ENCODE results near the gene MYLK2. TPM values are rescaled to one million over a fixed set of nuclear protein-coding genes. Genes with fewer than 3 reads are reported as not detected.
A peak's percentile ranks its signal among the peaks of the same experiment; 100 is the strongest.
"Not testable (repeated sequence)": the region's sequence is repeated elsewhere in the genome, so short reads cannot be mapped to it uniquely, and the experiment has no call there.

Gene MYLK2
- total RNA-seq, 4 donors from 2014 or later, result 0.21 to 0.69 TPM; not detected in 2

DNA sequence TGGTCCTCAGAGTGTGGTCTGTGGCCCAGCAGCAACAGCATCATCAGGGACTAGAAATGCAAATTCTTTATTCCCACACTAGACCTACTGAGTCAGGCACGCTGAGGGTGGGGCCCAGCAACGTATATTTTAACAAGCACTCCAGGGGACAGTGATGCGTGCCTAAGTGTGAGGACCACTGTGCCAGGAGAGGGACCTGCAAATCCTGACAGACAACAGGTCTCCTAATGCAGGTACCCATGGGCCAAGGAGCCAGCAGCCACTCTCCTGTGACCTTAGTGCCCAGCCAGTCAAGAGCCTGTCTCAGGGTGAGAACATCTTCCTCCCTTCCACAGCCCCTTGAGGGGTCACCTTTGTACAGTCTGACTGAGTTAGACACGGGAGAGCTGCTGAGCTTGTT, 8.0 kb upstream of the MYLK2 start:
- peak overlapping the region in 1 of 2 donors; percentile 42 for H3K27ac ChIP-seq
- H3K4me1 ChIP-seq, result no peaks in the 10 kb centered on the region
- no peaks in the 10 kb centered on the region for H3K36me3 ChIP-seq
- no peak for DNase-seq
- intact Hi-C loops (cut with DNase I; ENCODE audit: low total_unique reads), result no loop called here
- H3K9me3 ChIP-seq, result no peaks in the 10 kb centered on the region
- no peak for TF ChIP-seq POLR2A (IDR thresholded peaks at IDR 0.05)
- TF ChIP-seq, protein P1, sequence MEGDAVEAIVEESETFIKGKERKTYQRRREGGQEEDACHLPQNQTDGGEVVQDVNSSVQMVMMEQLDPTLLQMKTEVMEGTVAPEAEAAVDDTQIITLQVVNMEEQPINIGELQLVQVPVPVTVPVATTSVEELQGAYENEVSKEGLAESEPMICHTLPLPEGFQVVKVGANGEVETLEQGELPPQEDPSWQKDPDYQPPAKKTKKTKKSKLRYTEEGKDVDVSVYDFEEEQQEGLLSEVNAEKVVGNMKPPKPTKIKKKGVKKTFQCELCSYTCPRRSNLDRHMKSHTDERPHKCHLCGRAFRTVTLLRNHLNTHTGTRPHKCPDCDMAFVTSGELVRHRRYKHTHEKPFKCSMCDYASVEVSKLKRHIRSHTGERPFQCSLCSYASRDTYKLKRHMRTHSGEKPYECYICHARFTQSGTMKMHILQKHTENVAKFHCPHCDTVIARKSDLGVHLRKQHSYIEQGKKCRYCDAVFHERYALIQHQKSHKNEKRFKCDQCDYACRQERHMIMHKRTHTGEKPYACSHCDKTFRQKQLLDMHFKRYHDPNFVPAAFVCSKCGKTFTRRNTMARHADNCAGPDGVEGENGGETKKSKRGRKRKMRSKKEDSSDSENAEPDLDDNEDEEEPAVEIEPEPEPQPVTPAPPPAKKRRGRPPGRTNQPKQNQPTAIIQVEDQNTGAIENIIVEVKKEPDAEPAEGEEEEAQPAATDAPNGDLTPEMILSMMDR (IDR thresholded peaks at IDR 0.05), result no peak
- no peaks in the 10 kb centered on the region for H3K27me3 ChIP-seq
- no peak overlapping the region for H3K4me3 ChIP-seq

DNA sequence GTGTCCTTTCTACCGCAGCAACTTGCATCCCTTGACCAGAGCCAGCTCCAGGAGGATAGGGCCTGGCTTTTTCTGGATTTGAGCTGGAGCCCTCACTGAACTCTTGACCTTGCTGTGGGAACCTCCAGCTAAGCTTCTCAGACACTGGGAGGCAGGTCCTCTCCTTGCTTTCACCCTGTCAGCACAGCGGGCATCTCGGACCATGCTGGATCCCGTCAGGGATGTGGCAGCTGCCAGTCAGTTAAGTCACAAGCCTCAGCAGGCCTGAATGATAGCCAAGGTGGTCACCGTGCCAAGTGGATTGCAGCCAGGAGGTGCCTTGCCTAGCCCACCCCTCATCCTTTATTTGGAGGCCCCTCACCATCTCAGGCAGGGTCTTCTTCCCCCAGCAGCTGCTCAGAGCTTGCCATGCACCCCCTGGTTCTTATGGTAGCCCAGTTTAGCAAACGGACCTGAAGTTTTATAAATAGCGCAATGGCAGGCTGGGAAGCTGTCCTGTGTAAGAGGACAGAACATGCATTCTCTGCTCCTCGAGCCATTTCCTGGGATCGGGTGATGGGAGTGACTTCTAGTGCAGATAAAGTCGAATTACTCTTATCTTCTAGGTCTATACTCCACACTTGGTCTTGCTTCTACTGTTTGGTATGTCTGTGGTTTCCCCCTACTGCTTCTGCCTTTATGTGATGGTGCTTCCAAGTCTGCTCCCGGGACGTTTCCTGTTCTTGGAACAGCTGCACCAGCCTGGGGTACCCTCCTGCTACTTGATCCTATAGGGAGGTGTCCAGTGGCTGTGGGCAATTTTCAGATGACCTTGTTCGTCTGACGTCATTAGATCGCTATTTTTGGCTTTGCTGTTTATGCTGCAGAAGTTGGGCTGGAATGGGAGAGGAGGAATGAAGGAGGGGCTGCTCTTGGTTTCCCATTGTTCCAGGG, 7.1 kb upstream of the MYLK2 start:
- intact Hi-C loops (cut with DNase I; ENCODE audit: low total_unique reads), result no loop called here
- Histone ChIP-seq H3K9me3 (no peaks in the 10 kb centered on the region), H3K27me3 (no peaks in the 10 kb centered on the region), H3K27ac (peak overlapping the region in 1 of 2 donors; percentile 42), H3K4me1 (no peaks in the 10 kb centered on the region), H3K36me3 (no peaks in the 10 kb centered on the region), H3K4me3 (no peak overlapping the region)
- no peak for DNase-seq
- TF ChIP-seq, protein P1 (IDR thresholded peaks at IDR 0.05), result no peak
- TF ChIP-seq POLR2A (IDR thresholded peaks at IDR 0.05), result no peak

DNA sequence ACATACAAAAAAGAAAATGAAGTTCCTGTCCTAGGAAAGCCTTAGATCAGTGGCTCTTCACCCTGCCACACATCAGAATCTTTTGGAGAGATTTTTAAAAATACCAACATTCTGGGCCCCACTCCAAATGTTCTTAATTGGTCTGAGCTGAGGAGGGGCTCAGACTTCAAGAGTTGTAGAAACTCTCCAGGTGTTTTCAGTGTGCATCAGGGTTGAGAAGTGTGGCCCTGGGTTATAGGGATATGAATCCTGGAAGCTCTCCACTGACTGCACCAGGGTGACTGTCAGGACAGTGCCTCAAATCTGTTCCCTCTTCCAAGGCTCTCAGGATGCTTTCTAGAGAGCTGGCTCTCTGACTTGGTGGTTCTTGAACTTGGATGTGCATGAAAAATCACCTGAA, 5.5 kb upstream of the MYLK2 start:
- no peaks in the 10 kb centered on the region for H3K9me3 ChIP-seq
- H3K27me3 ChIP-seq, result no peaks in the 10 kb centered on the region
- intact Hi-C loops (cut with DNase I; ENCODE audit: low total_unique reads), result no loop called here
- TF ChIP-seq POLR2A (IDR thresholded peaks at IDR 0.05), result no peak
- TF ChIP-seq, protein P1 (IDR thresholded peaks at IDR 0.05), result no peak
- H3K36me3 ChIP-seq, result no peaks in the 10 kb centered on the region
- no peak overlapping the region for H3K4me3 ChIP-seq
- no peaks in the 10 kb centered on the region for H3K4me1 ChIP-seq
- no peak overlapping the region for H3K27ac ChIP-seq
- no peak for DNase-seq

DNA sequence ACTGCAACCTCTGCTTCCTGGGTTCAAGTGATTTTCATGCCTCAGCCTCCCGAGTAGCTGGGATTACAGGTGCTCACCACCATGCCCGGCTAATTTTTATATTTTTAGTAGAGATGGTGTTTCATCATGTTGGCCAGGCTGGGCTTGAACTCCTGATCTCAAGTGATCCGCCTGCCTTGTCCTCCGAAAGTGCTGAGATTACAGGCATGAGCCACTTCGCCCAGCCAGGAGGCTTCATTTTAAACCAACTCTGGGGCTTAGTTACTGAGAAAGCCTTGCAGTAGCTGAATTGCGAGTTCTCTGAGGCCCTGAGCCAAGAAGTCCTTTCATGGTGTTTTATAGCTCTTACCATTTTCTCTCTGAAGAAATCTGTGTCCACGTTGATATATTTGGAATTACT, 5.0 kb upstream of the MYLK2 start:
- H3K36me3 ChIP-seq; DNase-seq; H3K4me1 ChIP-seq; H3K9me3 ChIP-seq; H3K27me3 ChIP-seq; intact Hi-C loops (cut with DNase I; ENCODE audit: low total_unique reads); H3K4me3 ChIP-seq; H3K27ac ChIP-seq: not testable (repeated sequence)

DNA sequence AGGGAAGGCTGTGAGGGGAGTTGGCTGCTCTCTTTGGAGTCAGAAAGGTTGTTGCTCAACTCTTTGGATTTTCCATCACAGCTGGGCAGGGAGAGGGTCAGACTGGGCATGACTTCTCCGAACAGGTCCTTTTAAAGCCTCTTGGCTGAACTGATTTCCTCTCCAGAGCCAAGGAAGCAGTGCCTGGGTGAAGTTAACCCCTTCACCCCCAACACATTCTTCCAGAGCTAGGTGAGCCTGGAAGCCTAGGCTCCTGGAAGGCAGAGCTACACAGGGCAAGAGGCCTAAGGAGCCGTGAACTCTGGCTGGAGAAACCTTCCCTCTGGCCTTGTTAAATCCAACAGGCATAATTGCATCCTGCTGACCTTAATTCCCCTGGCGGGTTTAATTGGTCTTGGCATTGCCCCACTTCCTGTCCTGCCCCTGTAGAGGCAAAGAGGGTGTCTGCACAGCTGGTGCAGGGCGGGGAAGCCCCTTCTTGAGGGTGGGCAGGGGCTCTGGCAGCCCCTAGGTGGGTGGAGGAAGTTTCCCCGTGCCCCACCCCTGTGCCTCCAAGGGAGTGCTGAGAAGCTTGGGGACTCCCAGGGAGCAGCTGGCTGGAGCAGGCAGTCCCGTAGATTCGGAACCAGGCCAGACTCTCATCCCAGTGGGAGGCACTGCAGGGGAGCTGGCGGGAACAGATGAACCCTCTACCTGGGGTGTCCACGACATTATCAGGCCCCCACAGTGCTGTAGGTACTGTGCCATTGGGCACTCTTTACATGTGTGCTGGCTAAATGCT, 3.6 kb upstream of the MYLK2 start:
- H3K36me3 ChIP-seq, result no peaks in the 10 kb centered on the region
- intact Hi-C loops (cut with DNase I; ENCODE audit: low total_unique reads), result no loop called here
- H3K27me3 ChIP-seq, result no peaks in the 10 kb centered on the region
- H3K4me1 ChIP-seq, result no peaks in the 10 kb centered on the region
- H3K4me3 ChIP-seq, result no peak overlapping the region
- no peaks in the 10 kb centered on the region for H3K9me3 ChIP-seq
- H3K27ac ChIP-seq, result peak overlapping the region in 1 of 2 donors; percentile 3
- DNase-seq, result no peak
- TF ChIP-seq, protein P1 (IDR thresholded peaks at IDR 0.05), result no peak
- TF ChIP-seq POLR2A (IDR thresholded peaks at IDR 0.05), result no peak

All from uterus (tissue), 4 donors.